Smooth muscle cell of the brain vasculature (primary cell): Measurements from ENCODE around the gene DIAPH1.

Source experiments
- DNase-seq: peaks from one replicate; pipeline ENCODE4 v3.0.0-alpha.2; 2012; ENCODE audit warnings: low read depth, low spot score

Gene DIAPH1

GRCh38 chr5:141639357-141640050, 20.7 kb upstream of the DIAPH1 start:
- no peak for DNase-seq

GRCh38 chr5:141638771-141639170, 20.0 kb upstream of the DIAPH1 start:
- DNase-seq, result no peak

GRCh38 chr5:141637767-141638419, 19.1 kb upstream of the DIAPH1 start:
- DNase-seq, result no peak

- DNase-seq, result no peak
These were observed 18.4 kb upstream of the DIAPH1 start for GRCh38 chr5:141637123-141637766.

- DNase-seq, result peak; percentile 62
These were observed 17.8 kb upstream of the DIAPH1 start, which contains the start of the genes HDAC3 and RELL2 for GRCh38 chr5:141636413-141637122. Gene HDAC3 (minus strand): TSS chr5:141636849. CDS start chr5:141636790, 59 bp downstream. Gene RELL2 (plus strand): TSS chr5:141636997. CDS start chr5:141638226, 1,229 bp downstream.

- no peak for DNase-seq
These were observed 17.3 kb upstream of the DIAPH1 start for GRCh38 chr5:141636106-141636412.

- DNase-seq, result no peak
These were observed 16.8 kb upstream of the DIAPH1 start for GRCh38 chr5:141635646-141636045.

- no peak for DNase-seq
These were observed 15.9 kb upstream of the DIAPH1 start for GRCh38 chr5:141634720-141635119.

- no peak for DNase-seq
These were observed 15.2 kb upstream of the DIAPH1 start for GRCh38 chr5:141633871-141634561.

GRCh38 chr5:141632650-141633049, 13.8 kb upstream of the DIAPH1 start:
- DNase-seq, result no peak

GRCh38 chr5:141630570-141631140, 11.9 kb upstream of the DIAPH1 start:
- DNase-seq, result no peak

- no peak for DNase-seq
These were observed 9.5 kb upstream of the DIAPH1 start for GRCh38 chr5:141628175-141628788.

- DNase-seq, result no peak
These were observed 4.8 kb upstream of the DIAPH1 start for GRCh38 chr5:141623611-141624010.

GRCh38 chr5:141623186-141623585, 4.4 kb upstream of the DIAPH1 start:
- DNase-seq, result no peak

- no peak for DNase-seq
These were observed 583 bp downstream of the DIAPH1 start for GRCh38 chr5:141618030-141618803.

- no peak for DNase-seq
These were observed 1.1 kb downstream of the DIAPH1 start for GRCh38 chr5:141617682-141618029.

GRCh38 chr5:141617128-141617527, 1.7 kb downstream of the DIAPH1 start:
- DNase-seq, result no peak

GRCh38 chr5:141615991-141616720, 2.6 kb downstream of the DIAPH1 start:
- no peak for DNase-seq

GRCh38 chr5:141613344-141613743, 5.5 kb downstream of the DIAPH1 start:
- no peak for DNase-seq
